Left ventricle myocardium inferior (tissue), 1 donor: ENCODE results near the gene ANXA5. TPM values are rescaled to one million over a fixed set of nuclear protein-coding genes. Genes with fewer than 3 reads are reported as not detected.
"Not testable (repeated sequence)": the region's sequence is repeated elsewhere in the genome, so short reads cannot be mapped to it uniquely, and the experiment has no call there.

Experiments used
- DNase-seq: peaks from one replicate; pipeline ENCODE4 v3.0.0-alpha.2; 2020
- H3K27ac ChIP-seq: fragments of 200-600 bp; replicated peaks from 2 replicates; pipeline ENCODE4 v1.8.0; 2021
- H3K27me3 ChIP-seq: fragments of 200-600 bp; 2 replicates; pipeline ENCODE4 v1.8.0; 2021; ENCODE audit warnings: low read depth
- H3K36me3 ChIP-seq: fragments of 200-600 bp; 2 replicates; pipeline ENCODE4 v1.8.0; 2021
- H3K4me1 ChIP-seq: fragments of 200-600 bp; 2 replicates; pipeline ENCODE4 v1.8.0; 2021
- H3K4me3 ChIP-seq: fragments of 200-600 bp; 2 replicates; pipeline ENCODE4 v1.8.0; 2021; ENCODE audit warnings: mild to moderate bottlenecking, moderate library complexity
- H3K9me3 ChIP-seq: fragments of 200-600 bp; replicated peaks from 2 replicates; pipeline ENCODE4 v1.8.0; 2021
- intact Hi-C: fragments of 100-400 bp; cut with micrococcal nuclease; formaldehyde crosslinking; loops from one replicate; pipeline ENCODE4 v1.11.0; 2022
- total RNA-seq: library from RNA; stranded (reverse); fragmentation: NEBNext Ultra II Directional; extraction: Animal tissue kit (Norgen Biotek cat#: 25700); gene quantifications from one replicate; pipeline ENCODE4 v1.2.1, GENCODE V29; 2021
- TF ChIP-seq, protein P1 (sequence below): fragments of 200-600 bp; IDR thresholded peaks from 2 replicates; pipeline ENCODE4 v1.8.0; 2021; ENCODE audit warnings: antibody characterized with exemption, mild to moderate bottlenecking, borderline replicate concordance
- donor health status: DM: no; HTN: yes; CAD: no; lungs with severe emphysema.

ANXA5 gene
- total RNA-seq, 1 donor from 2014 or later = 99.7 TPM

DNA sequence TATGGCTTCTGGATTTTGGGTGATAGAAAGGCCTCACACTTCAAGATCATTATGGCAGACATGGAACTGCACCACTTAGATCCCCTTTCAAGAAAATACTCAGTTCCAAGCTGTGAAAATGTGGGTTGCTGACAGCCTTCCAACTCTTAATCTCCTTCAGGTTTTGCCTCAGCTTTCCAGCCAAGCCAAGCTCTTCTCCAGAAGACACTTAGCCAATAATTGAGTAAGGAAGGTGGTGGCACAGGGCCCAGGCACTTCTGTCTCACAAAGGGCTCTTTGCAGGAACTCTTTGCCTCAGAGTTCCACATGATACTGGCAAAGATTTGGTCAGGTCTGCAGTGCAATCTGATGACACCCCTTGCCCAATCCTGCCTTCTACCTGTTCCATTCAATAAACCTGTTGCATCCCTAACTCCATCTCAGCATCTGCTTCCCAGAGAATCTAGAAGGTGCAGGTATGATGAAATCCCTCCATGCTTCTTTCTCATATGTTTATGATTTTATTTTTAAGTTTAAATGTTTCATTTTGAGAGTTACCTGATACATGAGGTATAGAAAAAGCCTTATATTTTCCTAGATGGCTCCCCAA is 30.6 kb downstream of the ANXA5 start:
- DNase-seq = peak; percentile 33
- Histone ChIP-seq H3K9me3 (no peaks in the 10 kb centered on the region), H3K36me3 (peaks cover 73% of the 10 kb centered on the region), H3K4me3 (no peak overlapping the region), H3K27ac (no peak overlapping the region), H3K27me3 (no peaks in the 10 kb centered on the region), H3K4me1 (peaks cover 7% of the 10 kb centered on the region)
- intact Hi-C loops = no loop called here
- TF ChIP-seq, protein P1, sequence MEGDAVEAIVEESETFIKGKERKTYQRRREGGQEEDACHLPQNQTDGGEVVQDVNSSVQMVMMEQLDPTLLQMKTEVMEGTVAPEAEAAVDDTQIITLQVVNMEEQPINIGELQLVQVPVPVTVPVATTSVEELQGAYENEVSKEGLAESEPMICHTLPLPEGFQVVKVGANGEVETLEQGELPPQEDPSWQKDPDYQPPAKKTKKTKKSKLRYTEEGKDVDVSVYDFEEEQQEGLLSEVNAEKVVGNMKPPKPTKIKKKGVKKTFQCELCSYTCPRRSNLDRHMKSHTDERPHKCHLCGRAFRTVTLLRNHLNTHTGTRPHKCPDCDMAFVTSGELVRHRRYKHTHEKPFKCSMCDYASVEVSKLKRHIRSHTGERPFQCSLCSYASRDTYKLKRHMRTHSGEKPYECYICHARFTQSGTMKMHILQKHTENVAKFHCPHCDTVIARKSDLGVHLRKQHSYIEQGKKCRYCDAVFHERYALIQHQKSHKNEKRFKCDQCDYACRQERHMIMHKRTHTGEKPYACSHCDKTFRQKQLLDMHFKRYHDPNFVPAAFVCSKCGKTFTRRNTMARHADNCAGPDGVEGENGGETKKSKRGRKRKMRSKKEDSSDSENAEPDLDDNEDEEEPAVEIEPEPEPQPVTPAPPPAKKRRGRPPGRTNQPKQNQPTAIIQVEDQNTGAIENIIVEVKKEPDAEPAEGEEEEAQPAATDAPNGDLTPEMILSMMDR = no peak

DNA sequence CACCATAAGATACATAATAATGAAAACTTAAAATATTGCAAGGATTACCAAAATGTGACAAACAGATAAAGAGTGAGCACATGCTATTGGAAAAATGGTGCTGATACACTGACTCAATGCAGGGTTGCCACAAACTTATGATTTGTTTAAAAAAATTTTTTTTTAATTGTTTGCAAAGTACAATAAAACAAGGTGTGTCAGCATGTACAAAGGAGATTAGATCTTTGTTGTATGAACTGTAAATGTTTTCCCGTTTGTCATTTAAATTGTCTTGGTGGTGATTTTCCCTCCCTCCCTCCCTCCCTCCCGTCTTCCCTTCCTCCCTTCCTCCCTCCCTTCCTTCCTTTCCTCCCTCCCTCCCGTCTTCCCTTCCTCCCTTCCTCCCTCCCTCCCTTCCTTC is 31.4 kb downstream of the ANXA5 start:
- H3K4me3 ChIP-seq = no peak overlapping the region
- peaks cover 65% of the 10 kb centered on the region for H3K36me3 ChIP-seq
- H3K27ac ChIP-seq = no peak overlapping the region
- no peak for DNase-seq
- TF ChIP-seq, protein P1 = no peak
- no peaks in the 10 kb centered on the region for H3K9me3 ChIP-seq
- intact Hi-C loops = no loop called here
- H3K4me1 ChIP-seq = peaks cover 7% of the 10 kb centered on the region
- no peaks in the 10 kb centered on the region for H3K27me3 ChIP-seq

DNA sequence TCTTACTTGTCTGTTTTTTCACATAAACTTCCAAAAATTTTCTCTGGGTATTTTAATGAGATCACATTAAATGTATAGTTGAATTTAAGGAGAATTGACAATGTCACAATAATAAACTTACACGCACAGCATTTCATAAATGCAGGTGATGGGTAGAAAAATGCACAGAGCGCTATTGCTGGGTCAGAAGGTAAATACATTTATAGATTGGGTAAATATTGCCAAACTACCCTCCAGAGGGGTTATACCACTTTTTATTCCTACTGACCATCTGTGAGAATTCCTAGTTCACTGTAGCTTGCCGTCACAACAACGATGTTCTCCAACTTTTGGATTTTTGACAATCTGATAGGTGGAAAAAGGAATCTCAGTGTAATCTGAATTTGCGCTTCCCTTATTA is 34.6 kb downstream of the ANXA5 start:
- Histone ChIP-seq H3K4me1 (peaks cover 7% of the 10 kb centered on the region), H3K27ac (no peak overlapping the region), H3K27me3 (no peaks in the 10 kb centered on the region), H3K9me3 (no peaks in the 10 kb centered on the region), H3K4me3 (no peak overlapping the region), H3K36me3 (peaks cover 34% of the 10 kb centered on the region)
- TF ChIP-seq, protein P1 = no peak
- intact Hi-C loops = no loop called here
- DNase-seq = no peak

- H3K27ac ChIP-seq, DNase-seq, H3K4me1 ChIP-seq, H3K9me3 ChIP-seq, intact Hi-C loops, H3K27me3 ChIP-seq, H3K4me3 ChIP-seq: not testable (repeated sequence)
- peaks cover 18% of the 10 kb centered on the region for H3K36me3 ChIP-seq
Measured at GRCh38 chr4:121660175-121660933, 36.4 kb downstream of the ANXA5 start.

DNA sequence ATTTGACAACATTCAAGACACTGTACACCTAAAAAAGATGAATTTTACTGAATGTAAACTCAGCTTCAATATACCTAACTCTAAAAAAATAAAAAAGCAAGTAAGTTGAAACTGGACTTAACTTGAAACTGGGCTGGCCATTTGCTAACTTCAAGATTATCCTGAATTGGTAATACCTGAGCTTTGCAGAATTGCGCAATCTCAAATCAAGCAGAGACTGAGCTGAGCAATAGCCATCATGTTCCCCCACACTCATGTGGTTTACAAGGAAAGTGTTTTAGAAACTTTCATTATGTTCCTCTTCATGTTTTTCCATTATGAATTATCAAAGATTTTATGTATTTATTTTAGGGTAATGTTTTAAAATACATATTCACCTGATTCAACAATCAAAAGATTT is 38.7 kb downstream of the ANXA5 start:
- no peaks in the 10 kb centered on the region for H3K9me3 ChIP-seq
- no peak overlapping the region for H3K4me3 ChIP-seq
- intact Hi-C loops = loop anchor here (5.0 kb wide), 1 partner anchor 176 kb away; no protein-coding TSS in a partner anchor
- no peaks in the 10 kb centered on the region for H3K27me3 ChIP-seq
- TF ChIP-seq, protein P1 = no peak
- no peak for DNase-seq
- H3K27ac ChIP-seq = no peak overlapping the region
- H3K4me1 ChIP-seq = peaks cover 8% of the 10 kb centered on the region
- peaks cover 4% of the 10 kb centered on the region for H3K36me3 ChIP-seq

GRCh38 chr4:121656269-121656641 is 40.5 kb downstream of the ANXA5 start:
- TF ChIP-seq, protein P1 = peak; percentile 55
- H3K36me3 ChIP-seq = no peaks in the 10 kb centered on the region
- H3K27ac ChIP-seq = no peak overlapping the region
- intact Hi-C loops = loop anchor here (5.0 kb wide), 1 partner anchor 174 kb away; no protein-coding TSS in a partner anchor
- no peaks in the 10 kb centered on the region for H3K9me3 ChIP-seq
- peak; percentile 35 for DNase-seq
- H3K4me3 ChIP-seq = no peak overlapping the region
- H3K4me1 ChIP-seq = peaks cover 8% of the 10 kb centered on the region
- H3K27me3 ChIP-seq = no peaks in the 10 kb centered on the region
